Nephron (organoid): ENCODE measurements around the gene FOXM1.
A peak's percentile ranks its signal among the peaks of the same experiment; 100 is the strongest.
"Not testable (repeated sequence)": the region's sequence is repeated elsewhere in the genome, so short reads cannot be mapped to it uniquely, and the experiment has no call there.

Experiments used
- H3K27ac Mint-ChIP-seq, 3 experiments: 2 replicates each; pipeline ENCODE4 v1.8.0; 2020; ENCODE audit warnings: mixed read lengths in 3 of 3, mild to moderate bottlenecking in 2 of 3, moderate library complexity in 1 of 3
- H3K27me3 Mint-ChIP-seq: 2 replicates; pipeline ENCODE4 v1.8.0; 2021; ENCODE audit warnings: low read depth, mild to moderate bottlenecking, moderate library complexity, mixed read lengths
- H3K36me3 Mint-ChIP-seq: 2 replicates; pipeline ENCODE4 v1.8.0; 2020; ENCODE audit warnings: low read depth, mixed read lengths
- H3K4me1 Mint-ChIP-seq: 2 replicates; pipeline ENCODE4 v1.8.0; 2020; ENCODE audit warnings: mixed read lengths
- H3K4me3 Mint-ChIP-seq, 3 experiments: 2 replicates each; pipeline ENCODE4 v1.8.0; 2020; ENCODE audit warnings: mild to moderate bottlenecking in 3 of 3, mixed read lengths in 3 of 3, moderate library complexity in 2 of 3
- H3K9me3 Mint-ChIP-seq: 2 replicates; pipeline ENCODE4 v1.8.0; 2020; ENCODE audit warnings: mixed read lengths
- CTCF ChIP-seq, 3 experiments: fragments of 200-600 bp; sonication (generic); IDR thresholded peaks; one replicate each; pipeline ENCODE4 v1.5.0; 2021; ENCODE audit warnings: antibody characterized with exemption in 3 of 3; ENCODE audit not compliant: unreplicated experiment in 3 of 3

The FOXM1 gene

GRCh38 chr12:2877953-2878732 lies 1.2 kb upstream of the FOXM1 start:
- no peak for TF ChIP-seq CTCF (IDR thresholded peaks at IDR 0.05; ENCODE audit: unreplicated experiment in 3 of 3)
- Mint-ChIP-seq H3K4me1 (peaks cover 23% of the 10 kb centered on the region), H3K36me3 (peaks cover 20% of the 10 kb centered on the region), H3K4me3 (peak overlapping the region; percentile 95 to 98 (median 96)), H3K27ac (peak overlapping the region; percentile 84 to 99 (median 92)), H3K9me3 (no peaks in the 10 kb centered on the region), H3K27me3 (no peaks in the 10 kb centered on the region)

- peaks cover 23% of the 10 kb centered on the region for H3K4me1 Mint-ChIP-seq
- TF ChIP-seq CTCF (IDR thresholded peaks at IDR 0.05; ENCODE audit: unreplicated experiment in 3 of 3) = no peak
- H3K36me3 Mint-ChIP-seq = peaks cover 21% of the 10 kb centered on the region
- H3K9me3 Mint-ChIP-seq = no peaks in the 10 kb centered on the region
- H3K27ac Mint-ChIP-seq = peak overlapping the region; percentile 4 to 66 (median 47)
- no peaks in the 10 kb centered on the region for H3K27me3 Mint-ChIP-seq
- peak overlapping the region; percentile 81 to 84 (median 83) for H3K4me3 Mint-ChIP-seq
Observed at GRCh38 chr12:2876431-2877046, 435 bp downstream of the FOXM1 start.

- not testable (repeated sequence) for H3K9me3 Mint-ChIP-seq, H3K27me3 Mint-ChIP-seq, H3K27ac Mint-ChIP-seq, H3K4me1 Mint-ChIP-seq, H3K4me3 Mint-ChIP-seq
- H3K36me3 Mint-ChIP-seq = peaks cover 39% of the 10 kb centered on the region
Observed at GRCh38 chr12:2868986-2869632, 7.9 kb downstream of the FOXM1 start.

GRCh38 chr12:2864198-2864597 lies 12.8 kb downstream of the FOXM1 start:
- no peaks in the 10 kb centered on the region for H3K4me1 Mint-ChIP-seq
- no peaks in the 10 kb centered on the region for H3K27me3 Mint-ChIP-seq
- H3K9me3 Mint-ChIP-seq = no peaks in the 10 kb centered on the region
- H3K36me3 Mint-ChIP-seq = peaks cover 59% of the 10 kb centered on the region
- no peak overlapping the region for H3K27ac Mint-ChIP-seq
- no peak overlapping the region for H3K4me3 Mint-ChIP-seq
- no peak for TF ChIP-seq CTCF (IDR thresholded peaks at IDR 0.05; ENCODE audit: unreplicated experiment in 3 of 3)

GRCh38 chr12:2863402-2863801 lies 13.6 kb downstream of the FOXM1 start:
- not testable (repeated sequence) for H3K27me3 Mint-ChIP-seq, H3K27ac Mint-ChIP-seq, H3K4me3 Mint-ChIP-seq, H3K9me3 Mint-ChIP-seq, H3K4me1 Mint-ChIP-seq
- peaks cover 61% of the 10 kb centered on the region for H3K36me3 Mint-ChIP-seq

GRCh38 chr12:2862876-2863275 lies 14.1 kb downstream of the FOXM1 start:
- Mint-ChIP-seq H3K36me3 (peaks cover 56% of the 10 kb centered on the region), H3K27ac (no peak overlapping the region), H3K4me3 (no peak overlapping the region), H3K9me3 (no peaks in the 10 kb centered on the region), H3K4me1 (peaks cover 4% of the 10 kb centered on the region), H3K27me3 (no peaks in the 10 kb centered on the region)
- no peak for TF ChIP-seq CTCF (IDR thresholded peaks at IDR 0.05; ENCODE audit: unreplicated experiment in 3 of 3)
